Mucosa of stomach (tissue), 1 donor: ENCODE results near the gene KLK8.

ENCODE experiments used
- H3K27me3 ChIP-seq: one replicate; pipeline ENCODE4 v1.7.0; 2013; ENCODE audit warnings: mild to moderate bottlenecking, low read length; ENCODE audit not compliant: control insufficient read depth, insufficient read depth
- H3K36me3 ChIP-seq: one replicate; pipeline ENCODE4 v1.7.0; 2013; ENCODE audit warnings: low read length; ENCODE audit not compliant: control insufficient read depth, insufficient read depth
- H3K4me1 ChIP-seq: one replicate; pipeline ENCODE4 v1.7.0; 2013; ENCODE audit warnings: mild to moderate bottlenecking, low read length; ENCODE audit not compliant: control insufficient read depth, insufficient read depth
- H3K4me3 ChIP-seq: one replicate; pipeline ENCODE4 v1.7.0; 2013; ENCODE audit warnings: low read length
- H3K9ac ChIP-seq: one replicate; pipeline ENCODE4 v1.7.0; 2013; ENCODE audit warnings: mild to moderate bottlenecking, low read length, moderate library complexity
- H3K9me3 ChIP-seq: one replicate; pipeline ENCODE4 v1.7.0; 2013; ENCODE audit warnings: mild to moderate bottlenecking, low read length, moderate library complexity; ENCODE audit not compliant: control insufficient read depth
- donor health status: Pancreatic carcinoma.

KLK8 gene

GRCh38 chr19:51015691-51016267 is 14.4 kb upstream of the KLK8 start:
- Histone ChIP-seq H3K27me3 (peaks cover 50% of the 10 kb centered on the region), H3K4me1 (peaks cover 11% of the 10 kb centered on the region), H3K9ac (no peak overlapping the region), H3K36me3 (no peaks in the 10 kb centered on the region), H3K9me3 (no peaks in the 10 kb centered on the region), H3K4me3 (no peak overlapping the region)

DNA sequence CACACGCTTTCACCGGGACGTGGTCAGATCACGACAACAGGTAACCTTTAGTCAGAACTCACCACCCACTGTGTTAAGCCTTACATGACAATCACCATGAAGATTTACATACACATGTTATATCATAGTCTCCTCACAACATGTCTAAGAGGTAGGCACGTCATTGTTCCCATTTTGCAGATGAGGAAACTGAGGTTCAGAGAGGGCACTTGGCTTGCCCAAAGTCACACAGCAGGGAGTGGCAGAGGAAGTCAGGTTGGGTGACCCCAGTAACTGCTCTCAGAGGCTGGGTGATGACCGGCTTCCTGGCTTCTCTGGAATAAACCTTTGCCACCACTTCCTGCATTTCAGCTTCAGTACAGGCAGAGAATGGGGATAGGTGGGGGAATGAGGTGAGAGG is 12.8 kb upstream of the KLK8 start:
- Histone ChIP-seq H3K9ac (no peak overlapping the region), H3K27me3 (peaks cover 42% of the 10 kb centered on the region), H3K4me1 (peaks cover 8% of the 10 kb centered on the region)

GRCh38 chr19:51012661-51013190 is 11.3 kb upstream of the KLK8 start:
- Histone ChIP-seq H3K9ac (no peak overlapping the region), H3K36me3 (no peaks in the 10 kb centered on the region), H3K4me3 (no peak overlapping the region), H3K4me1 (peaks cover 5% of the 10 kb centered on the region), H3K9me3 (no peaks in the 10 kb centered on the region), H3K27me3 (peaks cover 28% of the 10 kb centered on the region)

More for the DNA sequence above, 12.8 kb upstream of the KLK8 start:
- no peak overlapping the region for H3K4me3 ChIP-seq
- H3K36me3 ChIP-seq = no peaks in the 10 kb centered on the region
- no peaks in the 10 kb centered on the region for H3K9me3 ChIP-seq

DNA sequence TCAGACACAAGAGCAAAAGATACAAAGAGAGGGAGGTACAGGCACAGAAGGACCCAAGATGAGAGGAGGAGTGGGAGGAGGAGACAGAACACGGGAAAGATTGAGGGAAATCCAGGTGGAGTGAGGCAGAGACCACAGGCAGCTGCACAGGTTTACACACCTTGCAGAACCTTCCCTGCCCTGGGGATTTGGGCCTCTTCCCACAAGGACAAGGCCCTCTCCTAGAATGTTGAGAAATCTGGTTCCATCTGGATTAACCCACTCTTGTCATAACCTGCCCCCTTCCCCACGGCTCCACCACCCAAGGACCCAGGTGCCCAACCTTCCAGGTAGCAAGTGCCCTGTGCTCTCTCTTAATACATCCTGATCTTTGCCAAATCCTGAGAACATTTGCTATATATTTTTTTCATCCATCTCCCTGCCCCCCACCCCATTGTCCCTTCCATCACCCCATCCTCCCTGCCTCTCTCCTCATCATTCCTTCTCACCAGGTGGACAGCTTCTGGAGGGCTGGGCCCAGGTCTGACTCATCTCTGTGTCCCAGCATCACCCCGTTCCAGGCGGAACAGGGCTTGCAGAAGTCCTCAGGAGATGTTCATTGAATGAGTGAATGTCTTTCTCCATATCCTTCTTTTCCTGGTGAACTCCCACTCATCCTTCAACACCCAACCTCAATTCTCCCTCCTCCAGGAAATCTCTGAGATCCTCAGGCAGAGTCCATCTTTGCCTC is 8.8 kb upstream of the KLK8 start:
- H3K9ac ChIP-seq = no peak overlapping the region
- H3K27me3 ChIP-seq = peaks cover 13% of the 10 kb centered on the region
- no peak overlapping the region for H3K4me3 ChIP-seq
- H3K36me3 ChIP-seq = no peaks in the 10 kb centered on the region
- no peaks in the 10 kb centered on the region for H3K9me3 ChIP-seq
- H3K4me1 ChIP-seq = no peaks in the 10 kb centered on the region

- peaks cover 8% of the 10 kb centered on the region for H3K27me3 ChIP-seq
- no peaks in the 10 kb centered on the region for H3K36me3 ChIP-seq
- no peak overlapping the region for H3K4me3 ChIP-seq
- H3K4me1 ChIP-seq = no peaks in the 10 kb centered on the region
- H3K9me3 ChIP-seq = no peaks in the 10 kb centered on the region
- no peak overlapping the region for H3K9ac ChIP-seq
Observed at GRCh38 chr19:51009061-51009891, 7.9 kb upstream of the KLK8 start.

- peaks cover 7% of the 10 kb centered on the region for H3K27me3 ChIP-seq
- H3K4me3 ChIP-seq = no peak overlapping the region
- H3K36me3 ChIP-seq = no peaks in the 10 kb centered on the region
- no peaks in the 10 kb centered on the region for H3K9me3 ChIP-seq
- H3K4me1 ChIP-seq = no peaks in the 10 kb centered on the region
- H3K9ac ChIP-seq = no peak overlapping the region
Observed at GRCh38 chr19:51007488-51007887, 6.1 kb upstream of the KLK8 start.

DNA sequence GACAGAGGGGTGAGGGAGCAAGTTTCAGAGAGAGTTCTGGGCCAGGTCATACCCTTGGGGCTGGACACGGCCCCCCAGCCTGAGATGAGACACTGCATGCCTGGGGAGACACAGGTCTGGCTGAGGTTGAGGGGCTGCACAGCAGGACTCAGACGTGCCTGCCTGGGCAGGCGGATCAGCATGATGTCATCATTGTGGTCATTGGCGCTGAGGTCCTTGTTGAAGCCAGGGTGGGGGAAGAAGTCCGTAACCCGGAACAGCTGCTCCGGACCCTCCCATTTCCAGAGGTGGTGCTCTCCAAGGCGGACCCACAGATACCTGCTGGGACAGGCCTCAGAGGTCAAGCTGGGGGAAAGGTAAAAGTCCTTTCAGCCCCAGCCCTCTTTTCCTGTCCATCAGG is 5.0 kb upstream of the KLK8 start:
- H3K9ac ChIP-seq = no peak overlapping the region
- no peaks in the 10 kb centered on the region for H3K36me3 ChIP-seq
- H3K4me1 ChIP-seq = peaks cover 6% of the 10 kb centered on the region
- no peak overlapping the region for H3K4me3 ChIP-seq
- H3K9me3 ChIP-seq = no peaks in the 10 kb centered on the region
- H3K27me3 ChIP-seq = peaks cover 17% of the 10 kb centered on the region

GRCh38 chr19:51005248-51005647 is 3.8 kb upstream of the KLK8 start:
- Histone ChIP-seq H3K4me1 (peaks cover 6% of the 10 kb centered on the region), H3K36me3 (no peaks in the 10 kb centered on the region), H3K9me3 (no peaks in the 10 kb centered on the region), H3K9ac (no peak overlapping the region), H3K27me3 (peaks cover 28% of the 10 kb centered on the region), H3K4me3 (no peak overlapping the region)

DNA sequence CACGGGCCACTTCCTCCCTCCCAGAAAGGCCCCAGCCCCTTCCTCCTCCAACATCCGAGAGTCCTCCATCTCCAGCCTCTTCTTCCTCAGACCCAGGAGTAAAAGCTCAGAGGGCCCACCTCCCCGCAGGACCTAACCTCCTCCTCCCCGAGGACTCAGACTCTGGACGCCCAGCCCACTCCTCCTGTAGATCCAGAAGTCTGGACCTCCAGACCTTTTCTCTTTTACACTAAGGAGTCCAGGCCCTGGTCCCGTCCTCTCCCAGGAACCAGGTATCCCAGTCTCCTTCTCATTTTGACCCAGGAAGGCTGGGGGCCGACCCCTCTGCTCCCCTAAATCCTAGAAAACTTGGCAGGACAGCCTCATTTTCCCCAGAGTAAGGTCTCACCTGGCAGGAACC is 1.9 kb upstream of the KLK8 start:
- Histone ChIP-seq H3K9me3 (no peaks in the 10 kb centered on the region), H3K27me3 (peaks cover 29% of the 10 kb centered on the region), H3K4me3 (no peak overlapping the region)

GRCh38 chr19:51002542-51003311 is 1.3 kb upstream of the KLK8 start:
- Histone ChIP-seq H3K4me3 (no peak overlapping the region), H3K27me3 (peaks cover 29% of the 10 kb centered on the region), H3K9ac (no peak overlapping the region), H3K4me1 (peaks cover 6% of the 10 kb centered on the region), H3K36me3 (no peaks in the 10 kb centered on the region), H3K9me3 (no peaks in the 10 kb centered on the region)

More for the DNA sequence above, 1.9 kb upstream of the KLK8 start:
- peaks cover 6% of the 10 kb centered on the region for H3K4me1 ChIP-seq
- no peaks in the 10 kb centered on the region for H3K36me3 ChIP-seq
- no peak overlapping the region for H3K9ac ChIP-seq

DNA sequence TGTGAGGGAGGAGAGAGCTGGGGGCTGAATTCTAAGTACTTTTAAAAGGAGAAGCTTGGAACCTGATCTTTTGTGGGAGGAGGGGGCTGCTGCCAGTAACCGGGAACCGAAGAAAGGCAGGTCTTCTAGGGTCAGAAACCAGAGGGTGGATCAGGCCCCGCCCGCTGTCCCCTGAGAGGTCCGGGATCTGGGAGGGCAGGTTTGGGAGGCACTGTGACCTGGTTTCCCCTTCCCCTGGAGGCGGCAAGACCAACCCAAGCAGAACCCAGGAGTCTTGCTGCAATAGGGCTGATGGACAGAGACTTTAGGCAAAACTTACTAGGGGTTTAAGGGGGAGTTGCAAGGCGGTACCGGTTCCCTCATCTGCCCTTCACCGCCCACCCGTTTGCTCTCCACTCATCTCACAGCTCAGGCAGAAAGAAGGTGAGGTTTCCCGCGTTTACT is 707 bp upstream of the KLK8 start:
- Histone ChIP-seq H3K4me3 (no peak overlapping the region), H3K4me1 (peaks cover 6% of the 10 kb centered on the region), H3K9ac (no peak overlapping the region), H3K36me3 (no peaks in the 10 kb centered on the region), H3K27me3 (peaks cover 29% of the 10 kb centered on the region), H3K9me3 (no peaks in the 10 kb centered on the region)
